DOHH2 (cell line): Measurements from ENCODE around the gene SPG7.
"Not testable (repeated sequence)": the region's sequence is repeated elsewhere in the genome, so short reads cannot be mapped to it uniquely, and the experiment has no call there.

Source experiments
- H3F3A ChIP-seq: fragments of 200-600 bp; sonication (generic), shearing (Covaris generic); 2 replicates; pipeline ENCODE4 v1.6.0; 2016; ENCODE audit warnings: antibody characterized with exemption, mild to moderate bottlenecking; ENCODE audit not compliant: control insufficient read depth, insufficient read depth
- H3K27ac ChIP-seq: fragments of 200-600 bp; sonication (generic); 2 replicates; pipeline ENCODE4 v1.5.1; 2014; ENCODE audit warnings: low read depth, mild to moderate bottlenecking, low read length, moderate library complexity
- H3K27me3 ChIP-seq: fragments of 200-600 bp; sonication (generic); 2 replicates; pipeline ENCODE4 v1.6.1; 2014; ENCODE audit warnings: mild to moderate bottlenecking, low read length, mixed read lengths; ENCODE audit not compliant: control insufficient read depth
- H3K36me3 ChIP-seq: fragments of 200-600 bp; sonication (generic); 2 replicates; pipeline ENCODE4 v1.6.1; 2014; ENCODE audit warnings: mild to moderate bottlenecking, low read length, moderate library complexity, mixed read lengths; ENCODE audit not compliant: control insufficient read depth
- H3K4me1 ChIP-seq: fragments of 200-600 bp; sonication (generic); 2 replicates; pipeline ENCODE4 v1.6.1; 2014; ENCODE audit warnings: mild to moderate bottlenecking, low read length, mixed read lengths; ENCODE audit not compliant: control insufficient read depth
- H3K4me2 ChIP-seq: fragments of 200-600 bp; sonication (generic); 2 replicates; pipeline ENCODE4 v1.6.0; 2014; ENCODE audit warnings: mild to moderate bottlenecking, low read length, moderate library complexity
- H3K4me3 ChIP-seq: fragments of 200-600 bp; sonication (generic); 2 replicates; pipeline ENCODE4 v1.5.1; 2014; ENCODE audit warnings: mild to moderate bottlenecking, low read length, mixed read lengths
- H3K79me2 ChIP-seq: fragments of 200-600 bp; sonication (generic); 2 replicates; pipeline ENCODE4 v1.6.1; 2014; ENCODE audit warnings: mild to moderate bottlenecking, low read length, mixed read lengths; ENCODE audit not compliant: control insufficient read depth
- H3K9me2 ChIP-seq: fragments of 200-600 bp; sonication (generic); replicated peaks from 2 replicates; pipeline ENCODE4 v1.6.1; 2014; ENCODE audit warnings: mild to moderate bottlenecking, low read length, mixed read lengths; ENCODE audit not compliant: control insufficient read depth
- H3K9me3 ChIP-seq: fragments of 200-600 bp; sonication (generic); 2 replicates; pipeline ENCODE4 v1.6.1; 2014; ENCODE audit warnings: antibody characterized with exemption, low read length, mixed read lengths; ENCODE audit not compliant: control insufficient read depth, insufficient read depth
- H4K20me1 ChIP-seq: fragments of 200-600 bp; sonication (generic); 2 replicates; pipeline ENCODE4 v1.6.0; 2014; ENCODE audit warnings: low read depth, mild to moderate bottlenecking, antibody characterized with exemption, low read length, moderate library complexity; ENCODE audit not compliant: control insufficient read depth, insufficient read depth
- CTCF ChIP-seq: fragments of 200-600 bp; sonication (generic); IDR thresholded peaks from one replicate; pipeline ENCODE4 v1.5.1; 2014; ENCODE audit warnings: antibody characterized with exemption, mild to moderate bottlenecking, low read depth, low read length; ENCODE audit not compliant: poor library complexity, severe bottlenecking
- EZH2phosphoT487 ChIP-seq: fragments of 200-600 bp; sonication (generic); IDR thresholded peaks from 2 replicates; pipeline ENCODE4 v1.6.1; 2017; ENCODE audit warnings: borderline replicate concordance, mild to moderate bottlenecking, antibody characterized with exemption, low read length, moderate library complexity, mixed read lengths

The SPG7 gene

GRCh38 chr16:89460556-89460955, 47.6 kb upstream of the SPG7 start:
- H3K4me2 ChIP-seq: no peak overlapping the region
- no peaks in the 10 kb centered on the region for H3K27me3 ChIP-seq
- no peak for TF ChIP-seq EZH2phosphoT487
- TF ChIP-seq CTCF: peak; percentile 14
- H3K4me1 ChIP-seq: no peaks in the 10 kb centered on the region
- peaks cover 8% of the 10 kb centered on the region; the same call in 1 of the 2 replicates for H3K36me3 ChIP-seq
- H4K20me1 ChIP-seq: peaks cover 45% of the 10 kb centered on the region
- no peaks in the 10 kb centered on the region for H3K9me3 ChIP-seq
- H3K27ac ChIP-seq: no peak overlapping the region
- peaks cover 89% of the 10 kb centered on the region for H3K79me2 ChIP-seq
- peaks cover 3% of the 10 kb centered on the region; the same call in 1 of the 2 replicates for H3F3A ChIP-seq
- no peak overlapping the region for H3K4me3 ChIP-seq
- no peaks in the 10 kb centered on the region for H3K9me2 ChIP-seq

GRCh38 chr16:89461890-89462289, 46.3 kb upstream of the SPG7 start:
- not testable (repeated sequence) for H3K4me2 ChIP-seq, H3K9me3 ChIP-seq, H3K36me3 ChIP-seq, H3F3A ChIP-seq, H3K27me3 ChIP-seq, H3K27ac ChIP-seq, H3K9me2 ChIP-seq, H3K4me1 ChIP-seq, H3K4me3 ChIP-seq
- H4K20me1 ChIP-seq: peaks cover 35% of the 10 kb centered on the region
- peaks cover 89% of the 10 kb centered on the region for H3K79me2 ChIP-seq

- H3K27me3 ChIP-seq, H3K9me3 ChIP-seq, H3K4me3 ChIP-seq, H3F3A ChIP-seq, H3K36me3 ChIP-seq, H3K9me2 ChIP-seq, H3K4me1 ChIP-seq, H3K4me2 ChIP-seq, H3K27ac ChIP-seq: not testable (repeated sequence)
- Histone ChIP-seq H3K79me2 (peaks cover 89% of the 10 kb centered on the region), H4K20me1 (peaks cover 37% of the 10 kb centered on the region)
Observed at GRCh38 chr16:89462639-89463038, 45.6 kb upstream of the SPG7 start.

GRCh38 chr16:89463312-89463711, 44.9 kb upstream of the SPG7 start:
- H3K9me2 ChIP-seq, H3K36me3 ChIP-seq, H3K27me3 ChIP-seq, H3K4me3 ChIP-seq, H3K4me2 ChIP-seq, H3K4me1 ChIP-seq, H3K27ac ChIP-seq, H3F3A ChIP-seq, H3K9me3 ChIP-seq: not testable (repeated sequence)
- Histone ChIP-seq H4K20me1 (peaks cover 36% of the 10 kb centered on the region), H3K79me2 (peaks cover 89% of the 10 kb centered on the region)

- H3K27ac ChIP-seq: no peak overlapping the region
- H3K36me3 ChIP-seq: 0 out of 2 replicates have a peak, but pooled peaks cover 3% of the 10 kb centered on the region
- H4K20me1 ChIP-seq: peaks cover 23% of the 10 kb centered on the region
- H3K4me1 ChIP-seq: no peaks in the 10 kb centered on the region
- H3K9me2 ChIP-seq: no peaks in the 10 kb centered on the region
- TF ChIP-seq EZH2phosphoT487 (no peak), CTCF (no peak)
- peaks cover 89% of the 10 kb centered on the region for H3K79me2 ChIP-seq
- H3K9me3 ChIP-seq: no peaks in the 10 kb centered on the region
- H3F3A ChIP-seq: no peaks in the 10 kb centered on the region
- no peaks in the 10 kb centered on the region for H3K27me3 ChIP-seq
- H3K4me3 ChIP-seq: no peak overlapping the region
- H3K4me2 ChIP-seq: no peak overlapping the region
Observed at GRCh38 chr16:89466920-89467319, 41.3 kb upstream of the SPG7 start.
